Cortex of kidney (tissue), 1 donor: Measurements from ENCODE around the gene PODN.

Experiments used
- DNase-seq: peaks from one replicate; lab custom pipeline; 2025; lab: John Stamatoyannopoulos, UW

PODN gene

DNA sequence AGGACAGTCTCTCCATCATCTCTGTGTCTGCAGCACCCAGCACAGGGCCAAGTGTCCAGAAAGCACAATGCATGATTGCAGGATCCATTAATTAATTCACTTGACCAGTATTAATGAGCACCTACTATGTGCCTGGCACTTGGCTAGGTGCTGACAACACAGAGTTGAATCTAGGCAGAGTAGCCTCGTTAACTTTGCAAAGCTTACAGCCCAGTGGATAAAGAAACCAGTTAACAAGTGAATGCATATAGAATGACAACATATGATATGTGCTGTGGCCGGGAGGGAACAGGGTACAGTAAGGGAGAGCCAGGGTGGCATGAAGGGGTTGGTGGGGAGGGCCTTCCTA is 69.6 kb downstream of the PODN start:
- no peak for DNase-seq

DNA sequence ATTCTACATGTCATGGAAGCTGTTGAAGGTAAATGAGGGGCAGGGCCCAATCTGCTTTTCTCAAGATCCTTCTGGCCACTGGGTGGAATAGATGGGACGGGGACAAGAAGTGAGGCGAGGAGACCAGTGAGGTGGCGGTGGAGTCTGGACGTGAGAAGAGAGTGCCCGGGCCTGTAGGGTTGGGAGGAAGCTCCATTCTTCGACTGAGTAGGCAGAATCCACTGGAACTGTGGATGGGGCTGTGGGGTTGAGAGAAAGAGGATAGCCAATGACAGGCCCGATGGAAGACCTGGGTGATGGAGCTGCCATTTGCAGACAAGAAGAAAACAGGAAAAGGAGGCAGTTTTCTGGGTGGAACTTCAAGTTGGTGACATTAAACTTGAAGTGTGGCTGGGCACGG is 70.2 kb downstream of the PODN start:
- no peak for DNase-seq

DNA sequence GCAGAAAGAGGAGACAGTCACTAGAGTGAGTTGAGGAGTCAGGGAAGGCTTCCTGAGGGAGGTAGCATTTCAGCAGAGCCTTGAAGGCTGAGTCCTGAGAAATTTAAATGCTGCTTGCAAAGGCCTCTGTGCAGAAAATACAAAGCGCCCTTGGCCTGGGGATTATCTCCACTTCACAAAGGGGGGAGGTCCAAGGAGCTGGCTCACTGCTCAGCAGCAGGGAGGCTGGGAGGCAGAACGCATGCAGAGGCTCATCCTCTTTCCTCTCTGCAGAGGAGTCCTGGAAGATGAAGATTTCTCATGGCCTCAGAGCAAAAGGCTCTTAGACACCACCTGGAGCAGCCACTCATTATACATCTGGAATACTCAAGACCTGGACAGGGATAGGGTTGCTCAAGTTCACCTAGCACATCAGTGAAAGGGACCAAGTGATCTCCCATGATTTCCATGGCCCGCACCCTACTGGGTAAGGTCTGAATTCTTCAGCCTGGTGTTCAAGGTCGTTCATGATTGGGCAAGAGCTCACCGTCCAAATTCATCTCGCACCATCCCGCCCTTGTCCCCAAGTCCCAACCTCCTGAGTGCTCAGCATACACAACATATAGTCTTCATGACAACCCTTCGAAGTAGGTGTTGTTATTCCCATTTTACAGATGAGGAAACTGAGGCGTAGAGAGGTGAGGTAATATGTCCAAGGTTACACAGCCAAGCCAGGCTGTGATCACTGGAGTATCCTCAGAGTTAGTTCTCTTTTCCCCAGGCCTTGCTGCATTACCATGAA is 71.4 kb downstream of the PODN start:
- no peak for DNase-seq

DNA sequence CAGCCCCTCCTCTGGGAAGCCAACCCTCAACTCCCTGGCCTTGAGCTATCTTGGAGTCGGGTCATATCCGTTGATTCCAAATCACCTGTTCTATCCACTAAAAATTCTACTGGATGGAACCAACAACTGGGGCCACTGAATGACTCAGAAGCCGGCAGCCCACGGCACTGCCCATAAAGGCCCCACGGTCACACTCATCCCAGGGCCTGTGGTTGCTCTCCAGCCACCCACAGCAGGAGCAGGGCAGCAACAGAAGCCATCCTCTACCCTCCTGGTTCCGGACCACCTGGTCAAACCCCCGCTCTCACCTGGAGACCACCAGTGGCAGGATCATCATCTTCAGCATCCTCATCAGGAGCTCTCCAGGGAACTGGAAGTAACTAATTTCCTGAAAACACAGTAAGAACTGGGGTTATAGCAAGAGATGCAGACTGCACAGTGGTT is 72.1 kb downstream of the PODN start:
- DNase-seq: no peak
